ENCODE measurements around the gene CDH12. TPM values are rescaled to one million over a fixed set of nuclear protein-coding genes. Genes with fewer than 3 reads are reported as not detected.
"Not testable (repeated sequence)": the region's sequence is repeated elsewhere in the genome, so short reads cannot be mapped to it uniquely, and the experiment has no call there.

The CDH12 gene
- total and polyA plus RNA-seq, 4 donors, result 0.02 to 3.7 (median 0.31) TPM; not detected in 1

DNA sequence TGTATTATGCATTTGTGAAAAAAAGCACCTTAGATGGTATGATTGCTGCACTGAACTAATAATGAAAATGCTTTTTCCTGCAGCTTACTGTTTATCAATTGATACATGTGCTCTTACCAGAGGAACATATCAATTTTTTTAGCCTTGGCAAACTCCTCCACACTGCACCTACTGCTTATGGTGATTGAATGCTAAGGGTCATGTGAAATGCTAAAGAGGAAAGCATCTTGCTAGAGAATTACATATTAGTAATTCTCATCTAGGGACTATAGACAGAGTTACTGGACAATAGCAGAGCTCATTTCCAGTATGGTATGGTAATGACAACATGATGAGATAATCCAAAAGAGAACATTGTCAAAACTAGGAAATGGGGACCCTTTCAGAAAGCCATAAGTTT lies 817.1 kb downstream of the CDH12 start:
- H3K9me3 ChIP-seq (ENCODE audit: control insufficient read depth in 4 of 4, insufficient read depth in 3 of 4, low read length in 3 of 4), result peaks cover 0 to 6% (median under 1%) of the 10 kb centered on the region in 4 donors
- TF ChIP-seq, protein P1, sequence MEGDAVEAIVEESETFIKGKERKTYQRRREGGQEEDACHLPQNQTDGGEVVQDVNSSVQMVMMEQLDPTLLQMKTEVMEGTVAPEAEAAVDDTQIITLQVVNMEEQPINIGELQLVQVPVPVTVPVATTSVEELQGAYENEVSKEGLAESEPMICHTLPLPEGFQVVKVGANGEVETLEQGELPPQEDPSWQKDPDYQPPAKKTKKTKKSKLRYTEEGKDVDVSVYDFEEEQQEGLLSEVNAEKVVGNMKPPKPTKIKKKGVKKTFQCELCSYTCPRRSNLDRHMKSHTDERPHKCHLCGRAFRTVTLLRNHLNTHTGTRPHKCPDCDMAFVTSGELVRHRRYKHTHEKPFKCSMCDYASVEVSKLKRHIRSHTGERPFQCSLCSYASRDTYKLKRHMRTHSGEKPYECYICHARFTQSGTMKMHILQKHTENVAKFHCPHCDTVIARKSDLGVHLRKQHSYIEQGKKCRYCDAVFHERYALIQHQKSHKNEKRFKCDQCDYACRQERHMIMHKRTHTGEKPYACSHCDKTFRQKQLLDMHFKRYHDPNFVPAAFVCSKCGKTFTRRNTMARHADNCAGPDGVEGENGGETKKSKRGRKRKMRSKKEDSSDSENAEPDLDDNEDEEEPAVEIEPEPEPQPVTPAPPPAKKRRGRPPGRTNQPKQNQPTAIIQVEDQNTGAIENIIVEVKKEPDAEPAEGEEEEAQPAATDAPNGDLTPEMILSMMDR (IDR thresholded peaks at IDR 0.05; ENCODE audit: control extremely low read depth, extremely low read depth), result no peak
- no peak overlapping the region for H3K4me3 ChIP-seq
- no peaks in the 10 kb centered on the region for H3K27me3 ChIP-seq (ENCODE audit: control insufficient read depth in 3 of 3, insufficient read depth in 3 of 3, low read length in 2 of 3)
- H3K4me1 ChIP-seq (ENCODE audit: control insufficient read depth in 5 of 5, insufficient read depth in 5 of 5, low read length in 5 of 5), result no peaks in the 10 kb centered on the region
- H3K27ac ChIP-seq (ENCODE audit: low read depth in 1 of 2, low read length in 1 of 2), result no peak overlapping the region
- DNase-seq (no peak), ATAC-seq (ENCODE audit: insufficient read depth, low FRiP score) (no peak)
- H3K9ac ChIP-seq (ENCODE audit: insufficient read depth in 1 of 2, low read length in 2 of 2), result no peak overlapping the region
- no peaks in the 10 kb centered on the region for H3K36me3 ChIP-seq (ENCODE audit: control insufficient read depth in 4 of 4, insufficient read depth in 4 of 4, low read length in 4 of 4)

DNA sequence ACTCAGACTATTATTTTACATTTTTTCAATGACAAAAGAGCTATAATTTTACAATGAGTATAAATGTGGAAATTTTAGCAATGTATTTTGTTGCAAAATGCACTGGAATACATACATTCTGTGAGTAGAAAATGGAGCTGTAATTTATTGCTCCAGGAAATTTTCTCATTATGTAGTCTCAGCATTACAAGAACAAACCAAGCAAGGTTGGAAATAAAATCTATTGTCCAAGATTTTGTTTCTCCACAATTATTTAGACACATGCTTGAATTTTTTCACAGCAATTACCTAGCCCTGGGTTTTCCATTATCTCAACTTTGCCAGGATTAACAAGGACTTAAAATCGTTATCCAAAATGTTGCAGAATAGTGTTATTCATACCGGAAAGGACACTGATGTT lies 820.1 kb downstream of the CDH12 start:
- Histone ChIP-seq H3K9me3 (ENCODE audit: control insufficient read depth in 4 of 4, insufficient read depth in 3 of 4, low read length in 3 of 4) (no peaks in the 10 kb centered on the region), H3K4me1 (ENCODE audit: control insufficient read depth in 5 of 5, insufficient read depth in 5 of 5, low read length in 5 of 5) (no peaks in the 10 kb centered on the region), H3K9ac (ENCODE audit: insufficient read depth in 1 of 2, low read length in 2 of 2) (no peak overlapping the region), H3K36me3 (ENCODE audit: control insufficient read depth in 4 of 4, insufficient read depth in 4 of 4, low read length in 4 of 4) (no peaks in the 10 kb centered on the region), H3K27ac (ENCODE audit: low read depth in 1 of 2, low read length in 1 of 2) (no peak overlapping the region), H3K4me3 (no peak overlapping the region), H3K27me3 (ENCODE audit: control insufficient read depth in 3 of 3, insufficient read depth in 3 of 3, low read length in 2 of 3) (no peaks in the 10 kb centered on the region)
- WGBS, 2 donors, result 76 to 80% methylated on average over 2 of the region's 2 CpGs
- TF ChIP-seq, protein P1 (IDR thresholded peaks at IDR 0.05; ENCODE audit: control extremely low read depth, extremely low read depth), result no peak
- DNase-seq, result no peak
- no peak for ATAC-seq (ENCODE audit: insufficient read depth, low FRiP score)

DNA sequence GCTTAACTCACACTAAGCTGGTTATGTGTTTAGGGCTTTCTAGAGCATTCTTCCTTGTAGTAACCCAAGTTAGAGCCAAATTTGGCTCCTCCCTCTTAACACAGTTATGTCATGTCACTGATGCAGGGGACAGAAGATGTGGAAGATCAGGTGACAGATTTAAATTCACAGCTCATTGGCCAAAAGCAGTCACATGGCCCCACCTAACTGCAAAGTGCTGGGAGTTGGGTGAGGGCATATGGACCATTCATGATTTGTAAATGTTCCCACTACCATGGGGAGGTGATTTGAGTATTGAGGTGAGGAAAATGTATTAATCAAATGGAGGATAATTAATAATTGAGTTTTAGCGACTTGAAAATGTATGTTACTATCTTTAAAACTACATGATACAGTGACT lies 829.4 kb downstream of the CDH12 start:
- DNase-seq (no peak), ATAC-seq (ENCODE audit: insufficient read depth, low FRiP score) (no peak)
- H3K9ac ChIP-seq (ENCODE audit: insufficient read depth in 1 of 2, low read length in 2 of 2), result no peak overlapping the region
- no peak overlapping the region for H3K4me3 ChIP-seq
- WGBS, 2 donors, result 79 to 85% methylated on average over 1 of the region's 1 CpG
- no peaks in the 10 kb centered on the region for H3K36me3 ChIP-seq (ENCODE audit: control insufficient read depth in 4 of 4, insufficient read depth in 4 of 4, low read length in 4 of 4)
- no peak overlapping the region for H3K27ac ChIP-seq (ENCODE audit: low read depth in 1 of 2, low read length in 1 of 2)
- no peaks in the 10 kb centered on the region for H3K4me1 ChIP-seq (ENCODE audit: control insufficient read depth in 5 of 5, insufficient read depth in 5 of 5, low read length in 5 of 5)
- H3K9me3 ChIP-seq (ENCODE audit: control insufficient read depth in 4 of 4, insufficient read depth in 3 of 4, low read length in 3 of 4), result no peaks in the 10 kb centered on the region
- no peaks in the 10 kb centered on the region for H3K27me3 ChIP-seq (ENCODE audit: control insufficient read depth in 3 of 3, insufficient read depth in 3 of 3, low read length in 2 of 3)
- TF ChIP-seq, protein P1 (IDR thresholded peaks at IDR 0.05; ENCODE audit: control extremely low read depth, extremely low read depth), result no peak

DNA sequence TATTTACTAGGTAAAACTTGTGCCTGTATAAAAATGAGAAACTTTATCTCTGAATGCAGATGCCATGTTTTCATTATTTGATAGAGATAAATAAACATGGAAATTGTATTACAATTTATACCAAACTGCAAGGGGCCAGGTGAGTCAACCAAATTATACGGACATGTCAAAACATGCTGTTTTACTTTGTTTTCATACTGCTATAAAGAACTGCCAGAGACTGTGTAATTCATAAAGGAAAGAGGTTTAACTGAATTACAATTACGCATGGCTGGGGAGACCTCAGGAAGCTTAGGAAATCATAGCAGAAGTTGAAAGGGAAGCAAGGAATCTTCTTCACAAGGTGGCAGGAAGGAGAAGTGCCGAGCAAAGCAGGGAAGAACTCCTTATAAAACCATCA lies 840.3 kb downstream of the CDH12 start:
- not testable (repeated sequence) for H3K36me3 ChIP-seq (ENCODE audit: control insufficient read depth in 4 of 4, insufficient read depth in 4 of 4, low read length in 4 of 4); H3K4me1 ChIP-seq (ENCODE audit: control insufficient read depth in 5 of 5, insufficient read depth in 5 of 5, low read length in 5 of 5); H3K27ac ChIP-seq (ENCODE audit: low read depth in 1 of 2, low read length in 1 of 2); H3K4me3 ChIP-seq; DNase-seq; ATAC-seq (ENCODE audit: insufficient read depth, low FRiP score); H3K9ac ChIP-seq (ENCODE audit: insufficient read depth in 1 of 2, low read length in 2 of 2); H3K27me3 ChIP-seq (ENCODE audit: control insufficient read depth in 3 of 3, insufficient read depth in 3 of 3, low read length in 2 of 3); H3K9me3 ChIP-seq (ENCODE audit: control insufficient read depth in 4 of 4, insufficient read depth in 3 of 4, low read length in 3 of 4)
- 52 to 60% methylated on average over 3 of the region's 3 CpGs for WGBS, 2 donors

DNA sequence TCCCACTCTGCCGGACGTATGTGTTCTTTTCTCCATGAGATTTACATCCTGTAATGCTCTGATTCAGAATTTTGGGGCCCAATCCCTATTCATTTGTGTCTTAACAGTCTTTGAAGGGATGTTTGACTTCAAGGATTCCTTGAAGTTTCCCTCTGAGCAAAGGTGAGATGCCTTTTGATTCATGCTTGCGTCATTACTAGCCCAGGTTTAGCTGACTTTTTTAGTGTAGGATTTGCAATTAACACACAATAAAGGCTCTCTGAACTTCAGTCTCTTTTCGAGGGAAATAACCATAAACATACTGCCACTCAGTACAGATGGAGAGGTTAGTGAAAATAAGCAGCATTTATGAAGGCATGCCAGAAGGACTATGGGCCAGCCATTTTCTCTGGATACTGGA lies 842.3 kb downstream of the CDH12 start:
- H3K27ac ChIP-seq (ENCODE audit: low read depth in 1 of 2, low read length in 1 of 2); H3K27me3 ChIP-seq (ENCODE audit: control insufficient read depth in 3 of 3, insufficient read depth in 3 of 3, low read length in 2 of 3); H3K4me3 ChIP-seq; H3K36me3 ChIP-seq (ENCODE audit: control insufficient read depth in 4 of 4, insufficient read depth in 4 of 4, low read length in 4 of 4); DNase-seq; H3K9ac ChIP-seq (ENCODE audit: insufficient read depth in 1 of 2, low read length in 2 of 2); H3K4me1 ChIP-seq (ENCODE audit: control insufficient read depth in 5 of 5, insufficient read depth in 5 of 5, low read length in 5 of 5); H3K9me3 ChIP-seq (ENCODE audit: control insufficient read depth in 4 of 4, insufficient read depth in 3 of 4, low read length in 3 of 4); ATAC-seq (ENCODE audit: insufficient read depth, low FRiP score): not testable (repeated sequence)
- 80 to 93% methylated on average over 3 to 4 of the region's 4 CpGs for WGBS, 2 donors

DNA sequence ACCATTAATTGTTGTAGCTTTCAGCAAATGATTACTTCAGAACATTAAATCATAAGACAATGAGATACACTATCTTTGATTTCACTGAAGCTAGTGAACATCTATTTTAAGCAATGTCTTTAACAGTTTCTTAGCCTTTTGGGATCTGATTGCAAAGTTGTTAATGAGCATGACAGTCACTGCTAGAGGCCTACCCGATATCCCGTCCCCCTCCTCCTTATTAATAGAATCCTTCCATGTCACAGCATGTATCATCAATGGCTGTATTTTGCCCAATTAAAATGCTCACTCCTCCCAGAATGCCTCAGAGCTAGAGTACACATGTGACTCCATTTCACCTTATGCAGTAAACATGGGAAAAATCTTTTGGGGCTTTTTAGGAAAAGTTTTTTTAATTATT lies 852.0 kb downstream of the CDH12 start:
- not testable (repeated sequence) for DNase-seq; H3K4me1 ChIP-seq (ENCODE audit: control insufficient read depth in 5 of 5, insufficient read depth in 5 of 5, low read length in 5 of 5); ATAC-seq (ENCODE audit: insufficient read depth, low FRiP score); H3K27me3 ChIP-seq (ENCODE audit: control insufficient read depth in 3 of 3, insufficient read depth in 3 of 3, low read length in 2 of 3); H3K36me3 ChIP-seq (ENCODE audit: control insufficient read depth in 4 of 4, insufficient read depth in 4 of 4, low read length in 4 of 4); H3K9ac ChIP-seq (ENCODE audit: insufficient read depth in 1 of 2, low read length in 2 of 2); H3K27ac ChIP-seq (ENCODE audit: low read depth in 1 of 2, low read length in 1 of 2); H3K4me3 ChIP-seq; H3K9me3 ChIP-seq (ENCODE audit: control insufficient read depth in 4 of 4, insufficient read depth in 3 of 4, low read length in 3 of 4)
- WGBS, 2 donors, result 89 to 98% methylated on average over 2 of the region's 2 CpGs

All from lung (tissue), 12 donors.